Neural cell (in vitro differentiated cells): ENCODE results near the gene PSMA4. TPM values are rescaled to one million over a fixed set of nuclear protein-coding genes. Genes with fewer than 3 reads are reported as not detected.

Experiments used
- H2AFZ ChIP-seq: fragments of 200-600, 300-800 bp; sonication (generic), shearing (Covaris generic); 2 replicates; pipeline ENCODE4 v1.6.0; 2014; ENCODE audit warnings: low read depth, mild to moderate bottlenecking, antibody characterized with exemption, low read length, moderate library complexity
- H3F3A ChIP-seq: fragments of 200-600 bp; shearing (Covaris generic); 2 replicates; pipeline ENCODE4 v1.6.1; 2016; ENCODE audit warnings: mild to moderate bottlenecking, moderate library complexity, mixed read lengths, antibody characterized with exemption, low read length; ENCODE audit not compliant: insufficient read depth, poor library complexity, severe bottlenecking
- H3K27ac ChIP-seq: fragments of 200-600, 300-800 bp; sonication (generic), shearing (Covaris generic); 2 replicates; pipeline ENCODE4 v1.5.1; 2014; ENCODE audit warnings: mild to moderate bottlenecking, low read length, moderate library complexity
- H3K27me3 ChIP-seq: fragments of 300-800, 200-600 bp; sonication (generic), shearing (Covaris generic); 2 replicates; pipeline ENCODE4 v1.6.0; 2014; ENCODE audit warnings: mild to moderate bottlenecking, low read depth, low read length, moderate library complexity; ENCODE audit not compliant: insufficient read depth
- H3K36me3 ChIP-seq: fragments of 300-800, 200-600 bp; sonication (generic), shearing (Covaris generic); 2 replicates; pipeline ENCODE4 v1.5.1; 2014; ENCODE audit warnings: mild to moderate bottlenecking, antibody characterized with exemption, low read length, moderate library complexity; ENCODE audit not compliant: insufficient read depth
- H3K4me2 ChIP-seq: fragments of 300-800, 200-600 bp; sonication (generic), shearing (Covaris generic); 2 replicates; pipeline ENCODE4 v1.6.0; 2014; ENCODE audit warnings: mild to moderate bottlenecking, low read length
- H3K4me3 ChIP-seq: fragments of 300-800, 200-600 bp; sonication (generic), shearing (Covaris generic); 2 replicates; pipeline ENCODE4 v1.5.1; 2014; ENCODE audit warnings: mild to moderate bottlenecking, low read length, moderate library complexity
- H3K79me2 ChIP-seq: fragments of 200-600 bp; shearing (Covaris generic); replicated peaks from 2 replicates; pipeline ENCODE4 v1.6.0; 2014; ENCODE audit warnings: mild to moderate bottlenecking, low read length, moderate library complexity; ENCODE audit not compliant: insufficient read depth
- H3K9ac ChIP-seq: fragments of 300-800, 200-600 bp; sonication (generic), shearing (Covaris generic); 2 replicates; pipeline ENCODE4 v1.6.1; 2016; ENCODE audit warnings: mild to moderate bottlenecking, low read length, mixed read lengths
- H3K9me2 ChIP-seq: fragments of 200-600 bp; shearing (Covaris generic); 2 replicates; pipeline ENCODE4 v1.6.1; 2016; ENCODE audit warnings: mild to moderate bottlenecking, low read length, mixed read lengths; ENCODE audit not compliant: insufficient read depth
- H3K9me3 ChIP-seq: fragments of 200-600, 300-800 bp; sonication (generic), shearing (Covaris generic); 2 replicates; pipeline ENCODE4 v1.6.1; 2016; ENCODE audit warnings: mild to moderate bottlenecking, mixed run types, low read length, moderate library complexity, mixed read lengths
- H4K20me1 ChIP-seq: fragments of 200-600 bp; shearing (Covaris generic); 2 replicates; pipeline ENCODE4 v1.6.1; 2016; ENCODE audit warnings: mild to moderate bottlenecking, mixed run types; ENCODE audit not compliant: insufficient read depth
- CTCF ChIP-seq: fragments of 450-650 bp; IDR thresholded peaks from 2 replicates; pipeline ENCODE4 v1.5.1; 2014; ENCODE audit warnings: antibody characterized with exemption, mild to moderate bottlenecking, moderate library complexity; ENCODE audit not compliant: poor library complexity, severe bottlenecking
- EP300 ChIP-seq: fragments of 450-650 bp; conservative IDR thresholded peaks from 2 replicates; pipeline ENCODE4 v1.6.1; 2014; ENCODE audit warnings: antibody characterized with exemption, mild to moderate bottlenecking, moderate library complexity; ENCODE audit not compliant: poor library complexity, severe bottlenecking
- EZH2 ChIP-seq: fragments of 200-600, 300-800 bp; shearing (Covaris generic), sonication (generic); IDR thresholded peaks from 2 replicates; pipeline ENCODE4 v1.6.1; 2014; ENCODE audit warnings: antibody characterized with exemption, low read length, borderline replicate concordance, mild to moderate bottlenecking; ENCODE audit not compliant: insufficient read depth, poor library complexity, severe bottlenecking
- MXI1 ChIP-seq: fragments of 450-650 bp; conservative IDR thresholded peaks from 2 replicates; pipeline ENCODE4 v1.6.1; 2014; ENCODE audit warnings: antibody characterized with exemption, mild to moderate bottlenecking; ENCODE audit not compliant: poor library complexity, severe bottlenecking
- POLR2AphosphoS5 ChIP-seq: IDR thresholded peaks from 2 replicates; pipeline ENCODE4 v1.6.1; 2012
- RAD21 ChIP-seq: fragments of 450-650 bp; conservative IDR thresholded peaks from 2 replicates; pipeline ENCODE4 v1.6.1; 2014; ENCODE audit warnings: antibody characterized with exemption, mild to moderate bottlenecking, moderate library complexity
- REST ChIP-seq: IDR thresholded peaks from 2 replicates; pipeline ENCODE4 v1.6.1; 2012; ENCODE audit warnings: borderline replicate concordance
- SMC3 ChIP-seq: fragments of 450-650 bp; conservative IDR thresholded peaks from 2 replicates; pipeline ENCODE4 v1.6.1; 2014; ENCODE audit warnings: antibody characterized with exemption, mild to moderate bottlenecking, moderate library complexity; ENCODE audit not compliant: poor library complexity
- TAF1 ChIP-seq: IDR thresholded peaks from 2 replicates; pipeline ENCODE4 v1.6.1; 2012; ENCODE audit warnings: low read depth
- polyA minus RNA-seq: library from RNA; depleted of rRNA, polyadenylated mRNA; stranded (reverse); fragments of >200 nt; gene quantifications from 2 replicates; pipeline ENCODE4 v1.2.3, GENCODE V29; 2014
- polyA plus RNA-seq: library from polyadenylated mRNA; depleted of rRNA; stranded (reverse); fragments of >200 nt; gene quantifications from 2 replicates; pipeline ENCODE4 v1.2.3, GENCODE V29; 2014

The PSMA4 gene
- polyA plus RNA-seq (357 and 421 TPM in 2 replicates), polyA minus RNA-seq (189 and 218 TPM in 2 replicates)

GRCh38 chr15:78540141-78540870, at the start of gene PSMA4:
PSMA4 (plus strand) TSS chr15:78540444; CDS start chr15:78541928, 1,484 bp downstream.
- peaks cover 5% of the 10 kb centered on the region for H3K36me3 ChIP-seq
- no peaks in the 10 kb centered on the region for H3K27me3 ChIP-seq
- H3K27ac ChIP-seq = peak within 1 kb of the TSS; percentile 91
- peak within 1 kb of the TSS; percentile 93 for H3K9ac ChIP-seq
- peak within 1 kb of the TSS; percentile 94 for H3K4me3 ChIP-seq
- H3K9me2 ChIP-seq = no peaks in the 10 kb centered on the region
- no peaks in the 10 kb centered on the region for H3F3A ChIP-seq
- H3K9me3 ChIP-seq = no peaks in the 10 kb centered on the region
- H3K79me2 ChIP-seq = peaks cover 23% of the 10 kb centered on the region
- H4K20me1 ChIP-seq = no peaks in the 10 kb centered on the region
- peak; percentile 85 for TF ChIP-seq TAF1
- TF ChIP-seq REST = peak; percentile 93
- TF ChIP-seq EZH2 = no peak
- peak; percentile 93 for TF ChIP-seq POLR2AphosphoS5
- TF ChIP-seq MXI1 = peak; percentile 75
- TF ChIP-seq EP300 = peak; percentile 36
- TF ChIP-seq SMC3 = no peak
- peak; percentile 19 for TF ChIP-seq RAD21
- no peak for TF ChIP-seq CTCF
- peak within 1 kb of the TSS; percentile 93 for H2AFZ ChIP-seq
- H3K4me2 ChIP-seq = peak within 1 kb of the TSS; percentile 79

- Histone ChIP-seq H3K36me3 (no peaks in the 10 kb centered on the region), H3K27me3 (no peaks in the 10 kb centered on the region), H3K9me2 (no peaks in the 10 kb centered on the region), H2AFZ (no peak overlapping the region), H3K4me3 (no peak overlapping the region), H3K9ac (no peak overlapping the region), H3F3A (no peaks in the 10 kb centered on the region), H3K27ac (no peak overlapping the region), H3K4me2 (no peak overlapping the region), H3K79me2 (no peaks in the 10 kb centered on the region), H3K9me3 (no peaks in the 10 kb centered on the region), H4K20me1 (no peaks in the 10 kb centered on the region)
- TF ChIP-seq CTCF = no peak
- TF ChIP-seq POLR2AphosphoS5 = no peak
- no peak for TF ChIP-seq RAD21
- no peak for TF ChIP-seq MXI1
- TF ChIP-seq REST = no peak
- TF ChIP-seq EZH2 = no peak
- no peak for TF ChIP-seq TAF1
- TF ChIP-seq SMC3 = no peak
- TF ChIP-seq EP300 = no peak
These were observed 47.4 kb upstream of the PSMA4 start for GRCh38 chr15:78492872-78493271.
